Measurements from ENCODE around the gene AARS2.
"Not testable (repeated sequence)": the region's sequence is repeated elsewhere in the genome, so short reads cannot be mapped to it uniquely, and the experiment has no call there.

Gene AARS2

DNA sequence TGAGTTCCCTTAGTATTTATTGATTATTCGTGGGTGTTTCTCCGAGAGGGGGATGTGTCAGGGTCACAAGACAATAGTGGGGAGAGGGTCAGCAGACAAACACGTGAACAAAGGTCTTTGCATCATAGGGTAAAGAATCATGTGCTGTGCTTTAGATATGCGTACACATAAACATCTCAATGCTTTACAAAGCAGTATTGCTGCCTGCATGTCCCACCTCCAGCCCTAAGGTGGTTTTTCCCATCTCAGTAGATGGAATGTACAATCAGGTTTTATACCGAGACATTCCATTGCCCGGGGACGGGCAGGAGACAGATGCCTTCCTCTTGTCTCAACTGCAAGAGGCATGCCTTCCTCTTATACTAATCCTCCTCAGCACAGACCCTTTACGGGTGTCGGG is 15.1 kb upstream of the AARS2 start:
- not testable (repeated sequence) for DNase-seq

DNA sequence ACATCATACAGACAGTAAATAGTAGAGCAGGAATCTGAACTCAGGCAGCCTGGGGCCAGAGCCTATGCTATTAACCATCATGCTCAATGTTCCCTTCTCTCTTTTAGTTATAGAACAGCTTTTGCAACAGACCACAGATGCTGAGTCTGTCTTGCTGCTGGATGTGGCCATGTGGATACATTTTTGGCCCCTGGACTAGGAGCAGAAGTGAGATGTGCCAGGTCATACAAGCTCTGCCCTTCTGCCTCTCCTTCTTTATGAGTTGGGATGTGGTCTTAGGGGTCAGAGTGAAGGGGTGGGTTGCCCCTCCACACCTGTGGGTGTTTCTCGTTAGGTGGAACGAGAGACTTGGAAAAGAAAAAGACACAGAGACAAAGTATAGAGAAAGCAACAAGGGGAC is 14.6 kb upstream of the AARS2 start:
- DNase-seq = no peak

DNA sequence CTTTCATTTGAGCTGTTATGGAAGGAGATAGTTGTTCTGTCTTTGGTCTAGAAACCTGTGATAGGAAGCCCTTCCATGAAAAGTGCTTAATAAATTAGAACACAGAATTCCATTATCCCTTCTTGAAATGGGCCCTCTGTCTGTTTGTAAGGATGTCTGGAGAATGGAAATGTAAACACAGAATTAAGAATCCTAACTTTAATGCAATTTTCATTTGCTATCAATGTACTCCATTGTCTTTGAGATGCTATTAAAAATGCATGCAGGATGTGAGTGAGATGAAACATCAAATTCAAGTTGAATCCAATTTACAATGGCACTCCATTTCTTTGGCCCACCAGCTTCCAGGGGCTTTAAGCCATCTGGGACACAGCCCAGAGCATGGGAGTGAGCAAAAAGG is 13.9 kb upstream of the AARS2 start:
- DNase-seq = no peak

DNA sequence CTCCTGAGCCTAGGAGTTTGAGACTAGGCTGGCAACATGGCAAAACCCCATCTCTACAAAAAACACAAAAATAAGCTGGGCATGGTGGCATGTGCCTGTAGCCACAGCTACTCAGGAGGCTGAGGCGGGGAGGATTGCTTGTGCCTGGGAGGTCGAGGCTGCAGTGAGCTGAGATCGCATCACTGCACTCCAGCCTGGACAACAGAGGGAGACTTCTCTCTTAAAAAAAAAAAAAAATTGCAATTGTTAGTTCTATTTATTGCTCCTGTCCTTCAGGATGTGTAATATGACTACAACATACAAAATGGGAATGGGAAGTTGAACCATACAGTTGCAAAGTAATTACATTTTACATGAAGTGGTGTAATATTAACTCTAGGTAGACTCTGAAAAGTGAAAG is 8.1 kb upstream of the AARS2 start:
- DNase-seq = no peak

DNA sequence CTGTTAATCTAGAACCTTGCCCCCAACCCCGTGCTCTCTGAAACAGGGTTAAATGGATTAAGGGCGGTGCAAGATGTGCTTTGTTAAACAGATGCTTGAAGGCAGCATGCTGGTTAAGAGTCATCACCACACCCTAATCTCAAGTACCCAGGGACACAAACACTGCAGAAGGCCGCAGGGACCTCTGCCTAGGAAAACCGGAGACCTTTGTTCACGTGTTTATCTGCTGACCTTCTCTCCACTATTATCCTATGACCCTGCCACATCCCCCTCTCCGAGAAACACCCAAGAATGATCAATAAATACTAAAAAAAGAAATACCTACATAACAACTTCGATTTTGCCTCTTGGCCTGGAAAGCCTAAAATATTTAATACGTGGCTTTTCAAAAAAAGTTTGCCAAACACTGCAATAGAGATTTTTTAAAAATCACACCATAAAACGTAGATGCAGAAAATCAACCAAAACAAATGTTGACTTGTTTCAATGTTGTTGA is 4.0 kb upstream of the AARS2 start:
- DNase-seq = not testable (repeated sequence)

DNA sequence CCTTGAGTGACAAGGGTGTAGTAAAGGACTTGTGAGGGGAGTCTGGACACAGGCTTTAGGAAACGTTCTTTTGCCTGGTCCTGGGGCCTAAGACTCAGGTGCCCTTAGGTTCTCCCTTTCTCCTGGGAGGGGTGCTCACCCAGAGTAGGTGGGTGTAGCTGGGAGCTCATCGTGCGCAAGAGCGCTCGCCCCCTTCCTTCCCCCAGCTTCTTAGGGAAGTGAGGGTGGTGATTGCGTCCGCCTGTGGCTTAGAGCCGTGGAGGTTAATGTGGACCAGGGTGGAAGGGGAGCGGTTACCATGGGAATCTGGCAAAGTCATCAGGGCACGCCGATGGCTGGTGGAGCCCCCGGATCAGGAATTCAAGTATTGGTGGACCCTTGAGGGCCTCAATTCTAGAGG is 3.3 kb upstream of the AARS2 start:
- no peak for DNase-seq

DNA sequence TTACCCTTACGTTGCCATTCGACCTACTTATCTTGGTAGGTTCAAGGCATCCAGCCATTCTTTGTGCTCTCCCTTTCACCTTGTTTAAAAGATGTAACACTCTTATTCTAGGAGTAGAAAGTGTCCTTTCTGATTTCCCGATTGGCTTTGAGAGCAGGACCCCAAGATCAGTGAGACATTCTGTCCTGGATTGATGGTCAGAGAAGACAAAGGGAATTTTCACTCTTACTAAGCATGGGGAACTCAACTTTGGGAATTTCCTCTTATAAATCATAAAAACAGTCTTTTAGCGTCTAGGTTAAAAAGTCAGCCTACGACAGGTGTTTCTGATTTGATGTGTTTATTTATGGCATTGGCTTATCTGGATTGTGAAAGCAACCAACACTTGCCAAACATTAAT is 2.8 kb upstream of the AARS2 start:
- no peak for DNase-seq

DNA sequence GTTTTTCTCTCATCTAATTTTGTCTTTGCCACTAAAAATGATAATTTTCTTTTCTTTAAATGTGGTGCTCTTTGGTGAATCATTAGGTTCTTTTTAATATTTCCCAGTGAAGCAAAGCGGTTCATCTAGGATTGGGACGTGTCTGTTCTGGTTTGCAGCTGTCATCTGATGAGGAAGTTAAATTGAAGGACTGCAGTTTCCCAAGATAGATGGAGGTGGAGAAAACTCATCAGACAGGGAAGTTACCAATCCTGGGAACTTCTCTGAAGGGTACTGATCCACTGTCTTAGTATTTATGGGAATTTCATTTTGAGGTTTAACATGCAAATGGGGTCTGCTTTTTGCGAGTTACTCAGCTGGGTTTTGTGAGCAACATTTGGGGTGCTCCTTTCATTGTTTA is 2.4 kb upstream of the AARS2 start:
- no peak for DNase-seq

DNA sequence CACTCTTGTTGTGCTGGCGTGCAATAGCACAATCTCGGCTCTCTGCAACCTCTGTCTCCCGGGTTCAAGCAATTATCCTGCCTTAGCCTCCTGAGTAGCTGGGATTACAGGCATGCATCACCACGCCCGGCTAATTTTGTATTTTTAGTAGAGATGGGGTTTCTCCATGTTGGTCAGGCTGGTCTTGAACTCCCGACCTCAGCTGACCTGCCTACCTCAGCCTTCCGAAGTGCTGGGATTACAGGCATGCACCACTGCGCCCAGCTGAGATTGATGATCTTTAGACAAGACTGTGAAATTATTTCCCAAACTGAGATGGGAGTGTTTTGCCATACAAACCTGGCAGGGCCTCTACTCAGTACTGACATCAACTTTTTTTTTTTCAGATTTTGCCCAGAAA is 1.5 kb upstream of the AARS2 start:
- not testable (repeated sequence) for DNase-seq

DNA sequence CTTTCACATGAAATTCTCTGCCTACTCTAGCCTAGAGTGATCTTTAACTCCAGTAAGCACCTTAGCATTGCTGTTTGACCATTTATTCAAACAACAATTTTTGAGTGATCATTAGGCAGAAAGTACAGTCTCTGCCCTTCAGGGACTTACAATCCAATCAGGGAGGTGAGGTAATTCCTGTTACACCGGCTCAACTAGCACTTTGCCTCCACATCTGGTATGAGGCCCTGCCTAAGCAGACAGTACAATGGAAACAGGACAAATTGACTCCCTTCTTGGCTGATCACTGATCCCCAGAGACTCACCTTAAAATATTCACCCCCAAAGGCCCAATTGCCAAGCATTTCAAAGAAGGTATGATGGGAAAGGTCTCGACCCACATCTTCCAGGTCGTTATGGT is 1.4 kb downstream of the AARS2 start:
- no peak for DNase-seq

DNA sequence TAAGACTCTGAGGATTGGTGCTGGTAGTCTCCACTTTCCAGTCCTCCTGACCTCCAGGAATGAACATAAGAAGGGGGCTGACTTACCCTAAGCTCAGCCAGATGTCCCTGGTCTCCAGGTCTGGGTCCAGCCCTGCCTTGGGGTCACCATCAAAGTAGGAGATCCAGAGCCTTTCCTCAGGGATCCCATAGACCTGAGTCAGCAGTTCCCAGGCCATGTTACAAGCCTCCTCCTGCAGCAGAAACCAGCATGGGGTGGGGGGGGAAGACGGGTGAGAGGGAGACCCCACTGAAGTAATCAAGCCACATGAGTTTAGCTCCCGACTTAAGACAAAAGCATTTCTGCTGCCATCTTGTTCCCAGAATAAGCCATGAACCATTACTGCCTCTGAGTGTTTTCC is 1.8 kb downstream of the AARS2 start:
- no peak for DNase-seq

DNA sequence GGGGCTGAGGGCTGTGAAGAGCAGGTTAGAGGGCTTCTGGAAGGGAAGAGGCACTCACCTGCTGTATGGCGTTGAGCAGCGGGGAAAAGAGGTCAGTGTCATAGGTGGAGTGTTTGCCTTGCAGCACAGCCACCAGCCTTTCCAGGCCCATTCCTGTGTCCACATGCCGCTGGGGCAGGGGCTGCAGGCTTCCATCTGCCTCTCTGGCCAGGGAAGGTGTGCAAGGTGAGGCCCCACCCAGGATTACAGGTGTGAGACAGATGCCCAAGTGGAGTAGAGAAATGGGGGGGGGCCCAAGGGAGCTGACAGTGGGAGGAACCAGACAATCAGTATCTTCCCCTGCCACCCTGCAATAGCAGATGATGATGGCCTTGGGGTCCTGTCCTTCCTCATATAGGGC is 2.9 kb downstream of the AARS2 start:
- no peak for DNase-seq

DNA sequence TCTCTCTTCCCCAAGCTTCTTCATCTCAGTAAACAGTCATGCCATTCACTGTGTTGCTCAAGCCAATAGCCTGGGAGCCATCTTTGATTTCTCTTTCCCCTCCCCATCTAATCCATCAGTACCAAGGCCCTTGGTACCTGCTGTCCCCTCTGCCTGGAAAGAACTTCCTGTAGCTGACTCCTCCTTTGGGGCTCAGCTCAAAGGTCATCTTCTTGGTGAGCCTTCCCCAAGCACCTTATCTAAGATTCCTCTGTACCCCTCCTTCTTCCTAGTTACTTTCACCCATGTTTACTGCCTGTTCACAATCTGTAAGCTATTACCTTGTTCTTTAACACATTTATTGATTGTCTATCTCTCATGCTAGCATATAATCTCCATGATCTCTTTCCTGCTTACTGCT is 3.5 kb downstream of the AARS2 start:
- DNase-seq = no peak

DNA sequence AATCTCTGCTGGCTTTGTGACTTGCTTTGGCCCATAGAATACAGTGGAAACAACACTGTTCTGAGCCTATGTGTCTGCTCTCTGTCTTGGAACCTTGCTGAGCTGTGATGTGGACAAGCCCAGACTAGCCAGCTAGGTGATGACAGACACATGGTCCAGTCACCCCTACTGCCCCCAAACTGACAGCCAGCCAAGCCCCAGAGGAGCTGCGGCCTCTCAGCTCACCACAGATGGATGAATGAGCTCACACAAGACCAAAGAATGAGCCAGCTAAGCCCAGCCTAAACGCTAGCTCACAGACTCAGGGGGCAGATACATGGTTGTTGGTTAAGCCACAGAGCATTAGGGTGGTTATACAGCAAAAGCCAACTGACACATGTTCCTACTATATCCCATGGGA is 4.1 kb downstream of the AARS2 start:
- DNase-seq = no peak

DNA sequence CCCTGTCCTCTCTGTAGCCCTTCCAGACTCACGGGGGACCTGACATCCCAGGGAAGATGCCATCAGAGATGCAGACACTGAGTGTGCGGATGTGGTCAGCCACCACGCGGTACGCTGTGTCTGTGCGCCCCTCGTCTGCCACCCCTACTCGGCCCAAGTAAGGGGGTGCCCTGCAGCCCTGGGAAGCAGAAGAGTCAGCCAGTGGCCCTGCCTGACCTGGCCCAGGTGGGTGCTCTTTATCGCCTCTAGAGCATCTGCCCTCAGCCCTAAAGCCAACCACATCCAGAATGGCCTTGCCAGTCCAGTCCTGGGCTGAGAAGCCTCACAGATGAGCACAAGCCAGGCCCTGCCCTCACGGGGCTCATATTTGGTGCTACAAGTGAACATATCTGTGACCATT is 5.9 kb downstream of the AARS2 start:
- no peak for DNase-seq

DNA sequence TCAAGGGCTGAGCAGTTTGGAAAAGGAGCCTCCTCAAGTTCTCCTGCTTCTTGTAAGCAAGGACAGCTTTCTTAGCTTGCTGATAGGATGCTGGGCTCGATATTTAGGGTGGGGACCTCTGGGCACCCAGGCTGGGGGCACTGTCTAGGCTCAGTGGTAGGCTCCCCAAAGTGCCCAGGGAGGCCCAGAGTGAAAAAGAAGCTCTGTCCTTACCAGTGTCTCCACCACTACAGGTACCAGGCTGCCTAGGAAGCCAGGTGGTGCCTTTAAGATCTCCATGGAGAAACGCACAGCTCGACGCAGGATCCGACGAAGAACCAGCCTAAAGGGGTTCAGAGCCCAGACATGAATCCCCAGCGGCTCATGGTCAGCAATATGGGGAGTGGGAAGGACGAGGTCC is 6.4 kb downstream of the AARS2 start:
- DNase-seq = no peak

DNA sequence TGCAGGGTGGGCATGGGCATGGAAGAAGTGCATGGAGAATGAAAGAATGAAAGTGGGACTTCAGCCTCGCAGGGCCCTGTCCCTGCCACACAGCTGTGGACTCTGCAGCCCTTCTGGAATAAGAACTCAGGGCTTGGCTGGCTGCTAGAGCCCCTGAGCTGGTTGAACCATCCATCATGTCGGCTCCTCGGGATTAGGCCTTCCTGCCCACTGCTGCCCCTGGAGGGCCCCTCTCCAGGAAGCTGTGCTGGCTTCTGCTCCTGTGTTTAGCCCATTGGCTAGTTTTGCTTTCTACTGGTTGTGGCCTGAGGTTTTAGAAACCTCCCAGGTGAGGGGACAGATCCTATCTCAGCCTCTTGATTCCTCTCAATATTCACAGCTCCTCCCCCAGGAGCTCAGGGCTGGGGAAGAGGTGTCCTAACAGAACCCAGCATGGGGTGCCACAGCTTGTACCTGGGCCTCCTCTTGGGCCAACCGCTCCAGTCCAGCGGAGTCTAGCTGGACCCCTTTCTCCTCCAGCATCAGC is 7.9 kb downstream of the AARS2 start:
- no peak for DNase-seq

DNA sequence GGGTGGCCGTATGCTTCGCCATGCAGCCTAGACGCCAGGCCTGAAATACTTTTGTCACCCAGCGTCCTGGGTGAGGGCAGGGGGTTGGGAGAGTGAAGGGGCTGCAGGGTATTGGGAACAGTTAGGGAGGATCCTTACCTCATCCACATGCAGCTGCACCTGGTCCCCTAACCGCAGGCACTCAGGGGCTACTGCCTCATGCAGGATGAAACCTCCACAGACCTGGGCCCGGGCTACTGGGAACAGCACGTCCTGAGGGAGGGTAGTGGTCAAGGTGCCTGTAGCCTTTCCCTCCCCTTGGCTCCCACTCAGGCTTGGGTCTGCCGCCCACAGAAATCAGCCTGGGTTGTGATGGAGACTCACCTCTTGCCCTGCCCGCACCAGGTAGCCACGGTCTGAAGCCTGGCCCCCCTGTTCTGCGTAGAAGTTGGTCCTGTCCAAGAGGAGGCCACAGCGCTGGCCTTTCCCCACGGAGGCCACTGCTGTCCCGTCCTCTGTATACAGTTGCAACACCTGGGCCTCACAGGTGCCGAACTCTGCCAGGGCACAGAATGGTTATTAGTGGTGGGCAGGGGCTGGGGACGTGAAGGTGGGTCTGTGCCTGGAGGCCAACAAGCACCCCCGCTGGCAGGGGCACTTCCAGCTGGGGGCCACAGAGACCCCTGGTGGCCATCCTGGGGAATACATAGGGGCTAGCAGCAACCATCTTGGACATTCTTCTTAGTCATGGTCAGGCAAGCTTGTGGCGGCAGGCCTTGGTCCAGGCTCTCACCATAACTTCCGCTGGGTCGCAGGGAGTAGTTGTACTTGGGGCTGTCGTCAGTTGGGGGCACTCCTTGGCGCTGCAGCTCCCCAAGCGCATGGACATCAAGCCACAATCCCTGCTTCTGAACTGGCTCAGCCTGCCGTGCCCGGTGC is 8.6 kb downstream of the AARS2 start:
- DNase-seq = peak; percentile 5

DNA sequence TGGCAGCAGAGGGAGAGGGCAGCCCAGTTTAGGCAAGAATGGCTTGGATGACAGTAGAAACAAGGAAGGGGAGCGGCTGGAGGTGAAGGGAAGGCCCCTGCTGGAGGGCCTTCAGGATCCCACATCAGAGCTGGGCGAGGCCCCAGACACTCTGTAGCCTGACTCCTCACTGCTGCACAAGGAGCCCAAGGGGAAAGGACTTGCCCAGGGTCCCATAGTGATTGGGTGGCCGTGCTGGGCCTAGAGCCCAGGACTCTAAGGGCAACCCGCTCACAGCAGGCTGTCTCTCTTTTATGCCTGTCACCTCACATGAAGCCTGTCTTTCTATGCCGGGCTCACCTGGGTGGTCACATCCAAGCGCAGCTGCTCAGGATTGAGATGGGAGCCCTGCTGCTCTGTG is 9.3 kb downstream of the AARS2 start:
- DNase-seq = no peak

DNA sequence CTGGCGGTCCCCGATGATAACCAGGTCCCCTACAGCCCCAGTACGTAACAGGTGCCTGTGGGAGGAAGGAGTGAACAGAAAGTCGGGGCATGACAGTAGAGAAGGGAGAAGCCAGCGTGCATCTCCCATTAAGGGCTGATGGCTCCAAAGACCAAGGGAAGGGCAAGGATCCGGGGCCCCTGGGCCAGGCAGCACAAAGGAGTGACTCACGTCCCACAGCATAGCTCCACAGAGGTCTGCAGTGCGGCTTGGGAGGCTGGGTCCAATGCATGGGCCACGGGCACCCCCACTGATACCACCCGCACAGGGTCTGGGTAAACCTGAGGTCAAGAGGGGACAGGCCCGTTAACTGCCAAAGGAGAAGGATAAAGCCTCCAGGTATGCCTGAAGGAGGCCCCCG is 10.3 kb downstream of the AARS2 start:
- no peak for DNase-seq

DNA sequence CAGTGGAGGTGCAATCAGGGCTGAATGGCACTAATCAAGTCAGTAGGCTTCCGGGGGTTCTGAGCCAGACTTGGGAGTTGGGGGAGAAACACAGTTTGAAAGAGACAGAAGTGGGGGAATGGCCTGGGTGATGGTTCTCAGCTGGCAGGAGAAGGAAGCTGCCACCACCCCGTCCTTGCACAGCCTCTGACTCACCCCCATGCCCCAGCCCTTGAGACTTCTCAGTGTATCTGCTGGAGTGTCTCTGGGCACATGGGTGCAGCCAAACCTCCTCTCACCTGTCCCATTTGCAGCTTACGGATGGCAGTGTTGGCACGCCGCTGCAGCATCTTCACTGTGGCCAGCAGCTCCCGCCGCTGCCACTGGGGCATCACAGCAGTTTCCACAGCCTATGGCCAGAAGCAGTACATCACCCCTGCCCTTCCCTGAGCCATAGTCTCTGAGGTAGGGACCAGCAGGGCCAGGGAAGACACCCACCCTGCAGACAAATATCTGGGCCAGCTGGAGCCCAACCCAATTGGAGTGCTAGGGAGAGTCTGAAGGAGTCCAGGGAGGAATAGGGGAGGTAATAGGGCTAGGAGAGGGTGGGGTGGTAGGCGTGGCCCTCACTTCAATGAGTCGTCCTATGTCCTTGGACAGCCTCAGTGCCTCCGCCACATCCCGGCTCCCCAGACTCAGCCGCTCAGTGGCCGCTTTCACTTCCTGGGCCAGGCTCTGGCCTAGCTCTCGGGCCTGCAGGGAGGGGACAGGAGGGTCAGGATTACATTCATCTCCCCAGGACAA is 11.2 kb downstream of the AARS2 start:
- DNase-seq = no peak

DNA sequence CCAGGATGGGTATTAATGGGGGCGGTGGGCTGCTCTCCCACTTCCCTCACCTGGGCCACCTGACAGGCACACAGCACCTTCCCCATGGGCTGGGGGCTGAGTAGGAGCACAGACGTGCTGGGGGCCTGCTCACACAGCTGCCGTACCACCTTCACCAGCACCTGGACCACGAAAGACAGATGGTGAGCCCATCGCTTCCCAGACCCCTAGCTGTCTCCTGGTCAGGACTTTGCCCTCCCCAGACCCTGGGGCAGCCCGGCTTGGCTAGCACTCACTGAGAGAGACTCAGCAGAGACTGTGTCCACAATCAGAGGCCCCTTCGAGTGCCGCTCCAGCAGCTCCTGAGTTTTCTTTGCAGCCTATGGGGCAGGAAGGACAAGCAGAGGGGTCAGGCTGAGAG is 12.0 kb downstream of the AARS2 start:
- DNase-seq = no peak

DNA sequence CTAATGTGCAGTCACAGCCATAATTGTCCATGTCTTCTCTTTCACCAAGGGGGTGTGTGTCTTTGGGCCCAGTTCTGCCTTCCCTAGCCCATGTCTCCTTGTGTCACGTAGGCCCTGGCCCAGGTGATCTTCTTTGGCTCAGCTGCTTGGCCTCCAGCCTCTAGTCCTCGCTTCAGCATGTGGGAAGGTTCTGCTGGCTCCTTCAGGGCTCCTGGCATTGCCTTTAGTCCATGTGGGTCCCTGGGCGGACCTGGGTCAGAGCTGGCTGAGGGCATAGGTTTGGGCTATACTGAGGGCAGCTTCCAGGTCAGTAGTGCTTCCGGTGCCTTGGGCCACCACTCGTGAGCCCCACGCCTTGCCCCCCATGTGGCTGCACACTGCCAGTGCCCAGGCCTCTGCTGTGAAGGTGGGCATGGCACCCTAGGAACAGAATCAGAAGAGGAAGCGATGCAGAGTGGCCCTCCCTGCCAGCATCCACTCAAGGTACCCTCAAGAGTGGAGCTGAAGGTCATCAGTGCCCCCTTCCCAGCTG is 12.8 kb downstream of the AARS2 start:
- DNase-seq = no peak

DNA sequence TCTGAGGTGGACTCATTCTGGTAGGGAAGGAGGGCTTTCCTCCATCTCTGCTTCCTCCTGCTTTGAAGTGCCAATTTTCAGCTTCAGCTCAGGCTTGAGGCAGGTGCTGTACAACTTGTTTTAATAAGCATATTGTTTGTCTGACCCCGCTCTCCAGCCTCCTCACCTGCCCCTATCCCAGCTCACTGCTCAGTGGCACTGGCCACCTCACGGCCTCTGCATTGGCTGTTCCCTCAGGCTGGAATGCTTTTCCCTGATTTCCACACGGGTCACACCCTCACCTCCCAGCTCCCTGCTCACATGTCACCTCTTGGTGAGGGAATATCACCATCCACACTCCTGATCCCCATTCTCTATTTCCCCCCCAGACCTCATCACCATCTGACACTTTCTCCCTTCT is 14.3 kb downstream of the AARS2 start:
- DNase-seq = no peak

Data from stimulated activated naive CD4-positive, alpha-beta T cell treated with Interleukin-2 at 50 U/mL for 16 hours (primary cell).